B cell (primary cell): Measurements from ENCODE around the gene TYROBP. TPM values are rescaled to one million over a fixed set of nuclear protein-coding genes. Genes with fewer than 3 reads are reported as not detected.

Source experiments
- ATAC-seq: fragments of 200-7000 bp; cut with Tn5 transposase; one replicate; pipeline ENCODE4 v1.10.0; 2021; ENCODE audit warnings: low read depth, mild to moderate bottlenecking, moderate number of reproducible peaks, moderate library complexity
- CTCF ChIA-PET: fragments of 350-600 bp; sonication (Branson Sonifier 250); formaldehyde crosslinking; loops from one replicate; lab custom pipeline; 2021; ENCODE audit warnings: antibody characterized with exemption, inconsistent platforms; lab: Charles Lee
- POLR2A ChIA-PET: fragments of 350-600 bp; sonication (Branson Sonifier 250); formaldehyde crosslinking; loops from one replicate; lab custom pipeline; 2021; ENCODE audit warnings: antibody characterized with exemption; lab: Charles Lee
- DNase-seq: peaks from one replicate; pipeline ENCODE4 v3.0.0; 2013
- H2AFZ ChIP-seq: 2 replicates; pipeline ENCODE4 v1.6.1; 2012; ENCODE audit warnings: mild to moderate bottlenecking, low read depth, low read length; ENCODE audit not compliant: insufficient read depth, poor library complexity, severe bottlenecking
- H3K27ac ChIP-seq, 2 donors: 1 replicate in 1 of 2; 2 replicates in 1 of 2; pipeline ENCODE4 v1.5.1; 2012 to 2013; ENCODE audit warnings: low read length in 2 of 2, mild to moderate bottlenecking in 2 of 2, moderate library complexity in 1 of 2
- H3K27me3 ChIP-seq, 4 experiments: fragments of 200-600 bp in 1 of 4; sonication (generic) in 1 of 4; replicated peaks in 1 of 4; 1 replicate in 2 of 4; 2 replicates in 2 of 4; pipeline versions ENCODE4 v1.6.1 to v1.7.0; 2013 to 2016; ENCODE audit warnings: low read length in 3 of 4, mild to moderate bottlenecking in 2 of 4, mixed read lengths in 1 of 4, moderate library complexity in 1 of 4; ENCODE audit not compliant: insufficient read depth in 4 of 4, control insufficient read depth in 3 of 4; ENCODE audit errors: control extremely low read depth in 1 of 4
- H3K36me3 ChIP-seq, 2 experiments: replicated peaks in 1 of 2; 1 replicate in 1 of 2; 2 replicates in 1 of 2; pipeline versions ENCODE4 v1.6.1 to v1.7.1; 2013; ENCODE audit warnings: low read length in 1 of 2; ENCODE audit not compliant: insufficient read depth in 2 of 2, control insufficient read depth in 1 of 2; ENCODE audit errors: control extremely low read depth in 1 of 2, extremely low read depth in 1 of 2
- H3K4me1 ChIP-seq, 2 donors: fragments of 200-600 bp in 1 of 2; sonication (generic) in 1 of 2; 1 replicate in 1 of 2; 2 replicates in 1 of 2; pipeline versions ENCODE4 v1.5.1 to v1.6.1; 2013 to 2017; ENCODE audit warnings: low read length in 2 of 2; ENCODE audit not compliant: control insufficient read depth in 2 of 2, insufficient read depth in 2 of 2
- H3K4me2 ChIP-seq: replicated peaks from 2 replicates; pipeline ENCODE3; 2012; ENCODE audit warnings: mild to moderate bottlenecking, low read depth, low read length; ENCODE audit not compliant: poor library complexity, severe bottlenecking
- H3K4me3 ChIP-seq, 5 experiments: fragments of 200-600 bp in 1 of 5; sonication (generic) in 1 of 5; 1 replicate in 3 of 5; 2 replicates in 2 of 5; pipeline versions ENCODE4 v1.5.1 to v1.7.0; 2011 to 2016; ENCODE audit warnings: low read length in 4 of 5, mild to moderate bottlenecking in 4 of 5, low read depth in 2 of 5, control low read depth in 1 of 5, moderate library complexity in 1 of 5; ENCODE audit not compliant: insufficient read depth in 1 of 5; ENCODE audit errors: control extremely low read depth in 1 of 5, extremely low read depth in 1 of 5
- H3K79me2 ChIP-seq: fragments of 200-600 bp; sonication (generic); one replicate; pipeline ENCODE4 v1.6.0; 2016; ENCODE audit warnings: low read length; ENCODE audit not compliant: control insufficient read depth, insufficient read depth
- H3K9ac ChIP-seq: fragments of 200-600 bp; sonication (generic); 2 replicates; pipeline ENCODE4 v1.6.1; 2017; ENCODE audit warnings: mild to moderate bottlenecking, low read length, moderate library complexity
- H3K9me3 ChIP-seq, 3 donors: one replicate each; pipeline versions ENCODE4 v1.6.1 to v1.7.1; 2013; ENCODE audit warnings: low read length in 2 of 3; ENCODE audit not compliant: control insufficient read depth in 2 of 3, insufficient read depth in 1 of 3; ENCODE audit errors: control extremely low read depth in 1 of 3
- H4K20me1 ChIP-seq: 2 replicates; pipeline ENCODE4 v1.6.0; 2012; ENCODE audit warnings: mild to moderate bottlenecking, low read length; ENCODE audit not compliant: insufficient read depth, control insufficient read depth, poor library complexity, severe bottlenecking
- H3K27ac Mint-ChIP-seq: one replicate; pipeline ENCODE4 v1.8.0; 2021; ENCODE audit warnings: mixed read lengths
- H3K27me3 Mint-ChIP-seq: one replicate; pipeline ENCODE4 v1.8.0; 2021; ENCODE audit warnings: mixed read lengths
- H3K4me1 Mint-ChIP-seq: one replicate; pipeline ENCODE4 v1.8.0; 2021; ENCODE audit warnings: mixed read lengths
- H3K4me3 Mint-ChIP-seq: one replicate; pipeline ENCODE4 v1.8.0; 2021; ENCODE audit warnings: mixed read lengths
- H3K9me3 Mint-ChIP-seq: one replicate; pipeline ENCODE4 v1.8.0; 2022; ENCODE audit warnings: mixed read lengths; ENCODE audit not compliant: insufficient read depth
- CTCF ChIP-seq: fragments of 200-600 bp; IDR thresholded peaks from one replicate; pipeline ENCODE4 v1.8.0; 2022; ENCODE audit warnings: antibody characterized with exemption, mild to moderate bottlenecking
- EZH2 ChIP-seq: IDR thresholded peaks from 2 replicates; pipeline ENCODE4 v1.6.1; 2012; ENCODE audit warnings: borderline replicate concordance, low read depth, mild to moderate bottlenecking, moderate library complexity, low read length; ENCODE audit not compliant: insufficient read depth, poor library complexity, severe bottlenecking
- WGBS: methylation state at CpG from one replicate; pipeline ENCODE4 v1.1.5; 2013; ENCODE audit warnings: missing lambda C conversion rate; ENCODE audit not compliant: insufficient coverage; 5-methylcytosine and 5-hydroxymethylcytosine counted together
- intact Hi-C: fragments of 100-400 bp; cut with micrococcal nuclease; formaldehyde crosslinking; loops from one replicate; pipeline ENCODE4 v1.10.0; 2022
- polyA plus RNA-seq: library from polyadenylated mRNA; depleted of rRNA; stranded (reverse); fragments of >200 nt; gene quantifications from 2 replicates; pipeline ENCODE4 v1.2.3, GENCODE V29; 2012
- total RNA-seq, 2 donors: library from RNA; stranded (reverse); fragments of 120-200 nt in 1 of 2; gene quantifications; 1 replicate in 1 of 2; 2 replicates in 1 of 2; pipeline versions ENCODE4 v1.2.3 to v1.2.4, GENCODE V29; 2013 to 2022

The TYROBP gene
- total and polyA plus RNA-seq, 2 donors (not counting 1 experiment from before 2014, with no cell fraction given) = 2.7 to 25.6 TPM

DNA sequence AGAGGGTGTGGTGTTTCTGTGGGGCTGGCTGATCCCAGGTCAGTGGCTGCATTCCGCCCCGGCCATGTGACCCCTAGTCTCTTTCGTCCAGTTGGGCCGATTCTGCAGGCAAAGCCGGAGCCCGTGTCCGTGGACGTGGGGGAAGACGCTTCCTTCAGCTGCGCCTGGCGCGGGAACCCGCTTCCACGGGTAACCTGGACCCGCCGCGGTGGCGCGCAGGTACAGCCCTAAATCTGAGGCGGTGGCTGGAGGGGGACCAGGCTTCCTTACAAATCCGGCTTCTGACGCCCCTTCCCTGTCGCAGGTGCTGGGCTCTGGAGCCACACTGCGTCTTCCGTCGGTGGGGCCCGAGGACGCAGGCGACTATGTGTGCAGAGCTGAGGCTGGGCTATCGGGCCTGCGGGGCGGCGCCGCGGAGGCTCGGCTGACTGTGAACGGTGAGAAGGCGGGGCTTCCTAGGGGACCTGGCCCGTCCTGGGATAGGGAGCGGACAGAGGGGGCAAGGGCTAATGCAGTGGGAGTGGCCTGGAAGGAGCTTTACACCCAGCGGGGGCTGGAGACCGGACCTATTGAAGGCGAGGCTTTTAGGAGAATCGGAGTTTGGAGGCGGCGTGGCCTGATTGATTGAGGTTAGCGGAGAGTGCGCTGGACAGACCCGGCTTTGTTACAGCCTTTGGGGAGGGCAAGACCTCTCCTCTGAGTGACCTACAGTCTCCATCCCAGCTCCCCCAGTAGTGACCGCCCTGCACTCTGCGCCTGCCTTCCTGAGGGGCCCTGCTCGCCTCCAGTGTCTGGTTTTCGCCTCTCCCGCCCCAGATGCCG lies 47.1 kb downstream of the TYROBP start:
- no peaks in the 10 kb centered on the region for H3K9me3 Mint-ChIP-seq
- Histone ChIP-seq H3K36me3 (no peaks in the 10 kb centered on the region), H3K4me3 (no peak overlapping the region), H3K4me2 (peak overlapping the region; percentile 28), H3K9ac (no peak overlapping the region), H3K79me2 (no peaks in the 10 kb centered on the region), H4K20me1 (no peaks in the 10 kb centered on the region), H3K4me1 (peaks cover 21 to 26% of the 10 kb centered on the region in 2 donors), H3K27me3 (peaks cover 0 to 75% (median 22%) of the 10 kb centered on the region in 4 experiments), H3K27ac (no peak overlapping the region), H2AFZ (peak overlapping the region; percentile 38), H3K9me3 (peaks cover 0 to 31% (median 0%) of the 10 kb centered on the region in 3 donors)
- TF ChIP-seq CTCF (no peak), EZH2 (no peak)
- WGBS = 14% methylated on average over 53 of the region's 55 CpGs
- no peak overlapping the region for H3K4me3 Mint-ChIP-seq
- peaks cover 65% of the 10 kb centered on the region for H3K27me3 Mint-ChIP-seq
- no peak overlapping the region for H3K27ac Mint-ChIP-seq
- intact Hi-C loops = no loop called here
- H3K4me1 Mint-ChIP-seq = peaks cover 11% of the 10 kb centered on the region
- ChIA-PET CTCF (no interaction called here), POLR2A (no interaction called here)
- ATAC-seq (no peak), DNase-seq (peak; percentile 30)

DNA sequence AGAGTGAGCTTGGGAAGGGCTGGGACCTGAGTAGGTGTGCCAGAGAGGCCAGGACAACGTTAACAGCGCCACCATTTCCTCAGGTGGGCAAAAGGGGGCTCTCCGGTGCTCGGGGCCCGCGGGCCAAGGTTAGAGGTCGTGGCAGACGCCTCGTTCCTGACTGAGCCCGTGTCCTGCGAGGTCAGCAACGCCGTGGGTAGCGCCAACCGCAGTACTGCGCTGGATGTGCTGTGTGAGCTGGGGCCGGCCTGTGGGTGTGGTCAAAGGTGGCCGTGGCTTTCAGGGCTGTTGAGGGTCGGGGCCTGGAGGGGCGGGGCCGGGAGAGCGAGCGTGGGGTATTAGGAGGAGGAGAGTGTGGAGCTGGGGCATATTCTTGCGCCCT lies 47.7 kb downstream of the TYROBP start:
- Histone ChIP-seq H3K4me1 (peaks cover 21 to 28% of the 10 kb centered on the region in 2 donors), H2AFZ (no peak overlapping the region), H3K4me2 (no peak overlapping the region), H3K27me3 (peaks cover 0 to 75% (median 25%) of the 10 kb centered on the region in 4 experiments), H3K9me3 (peaks cover 0 to 31% (median 0%) of the 10 kb centered on the region in 3 donors), H3K36me3 (no peaks in the 10 kb centered on the region), H3K4me3 (no peak overlapping the region), H3K79me2 (no peaks in the 10 kb centered on the region), H3K27ac (no peak overlapping the region), H3K9ac (no peak overlapping the region), H4K20me1 (no peaks in the 10 kb centered on the region)
- Mint-ChIP-seq H3K4me3 (no peak overlapping the region), H3K9me3 (no peaks in the 10 kb centered on the region), H3K4me1 (peaks cover 11% of the 10 kb centered on the region), H3K27me3 (peaks cover 63% of the 10 kb centered on the region), H3K27ac (no peak overlapping the region)
- 12% methylated on average over 24 of the region's 24 CpGs for WGBS
- intact Hi-C loops = no loop called here
- ChIA-PET POLR2A (no interaction called here), CTCF (interaction anchor here (1.3 kb wide), 1 partner anchor 23 kb away, joined by 3 read pairs; no protein-coding TSS in a partner anchor)
- ATAC-seq = no peak
- TF ChIP-seq CTCF = no peak
- no peak for TF ChIP-seq EZH2
- DNase-seq = peak; percentile 7
